Measurements from ENCODE around the gene CDC42.
"Not testable (repeated sequence)": the region's sequence is repeated elsewhere in the genome, so short reads cannot be mapped to it uniquely, and the experiment has no call there.

The CDC42 gene

DNA sequence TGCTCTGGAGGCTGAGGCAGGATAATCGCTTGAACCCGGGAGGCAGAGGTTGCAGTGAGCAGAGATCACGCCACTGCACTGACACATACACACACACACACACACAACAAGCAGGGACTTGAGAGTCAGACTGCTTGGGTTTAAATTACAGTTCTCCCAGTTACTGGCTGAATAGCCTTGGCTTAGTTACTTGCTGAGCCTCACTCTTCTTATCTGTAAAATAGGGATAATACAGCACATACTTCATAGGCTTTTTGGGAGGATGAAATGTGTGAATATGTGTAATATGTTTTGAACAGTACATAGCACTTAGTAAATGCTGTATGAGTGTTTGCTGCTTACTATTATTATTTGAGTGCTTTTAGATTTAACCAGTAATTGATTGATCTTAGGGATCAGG is 23.8 kb downstream of the CDC42 start:
- no peak for DNase-seq

DNA sequence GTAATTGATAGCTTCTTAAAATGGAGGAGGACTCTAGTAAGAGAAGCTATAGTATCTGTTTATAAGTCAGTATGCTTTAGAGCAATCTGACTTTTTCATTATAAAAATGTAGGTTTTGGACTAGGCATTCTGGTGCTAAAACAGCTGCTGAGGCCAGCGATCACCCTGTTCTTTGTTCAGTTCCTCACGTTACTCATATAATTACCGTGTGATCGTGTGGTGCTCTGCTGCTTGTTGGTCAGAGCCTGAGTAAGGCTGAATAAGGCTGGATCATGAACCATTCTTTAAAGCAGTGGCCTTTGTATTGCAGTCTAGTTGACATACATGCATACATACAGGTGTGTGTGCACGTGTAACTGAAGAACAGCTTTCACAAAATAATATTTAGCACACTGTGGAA is 25.2 kb downstream of the CDC42 start:
- no peak for DNase-seq

DNA sequence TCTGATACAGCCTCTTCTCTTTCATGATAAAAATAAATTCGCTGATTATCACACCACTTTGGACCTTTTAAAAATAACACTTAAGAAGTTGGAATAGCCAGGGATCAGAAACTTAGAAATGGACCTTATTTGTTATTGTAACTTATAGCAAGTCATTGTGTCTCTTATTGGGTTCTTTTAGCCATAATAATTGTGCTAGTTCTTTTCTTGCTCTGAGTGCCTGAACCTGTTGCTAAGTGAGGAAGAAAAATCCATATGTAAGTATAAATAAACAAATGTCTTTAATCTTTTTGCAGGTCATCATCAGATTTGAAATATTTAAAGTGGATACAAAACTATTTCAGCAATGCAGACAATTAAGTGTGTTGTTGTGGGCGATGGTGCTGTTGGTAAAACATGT is 25.6 kb downstream of the CDC42 start:
- no peak for DNase-seq

DNA sequence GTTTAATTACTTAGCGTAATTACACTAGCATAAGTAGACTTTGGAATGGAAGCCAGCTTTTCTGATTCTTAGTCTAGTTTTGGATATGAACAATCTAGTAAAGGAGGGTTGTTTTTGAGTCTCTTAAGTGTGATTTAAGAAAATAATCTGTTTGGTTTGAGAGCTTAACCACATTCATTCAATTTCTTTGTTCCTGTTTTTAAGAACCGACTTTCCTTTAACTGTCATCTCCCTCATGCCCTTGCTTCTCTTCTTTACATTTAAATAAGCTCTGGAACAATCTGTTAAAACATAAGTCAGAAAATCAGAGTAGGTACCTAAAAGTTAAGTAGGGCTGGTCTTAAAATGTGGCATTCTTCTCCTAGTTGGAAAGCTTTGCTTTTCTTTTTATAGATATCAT is 27.7 kb downstream of the CDC42 start:
- no peak for DNase-seq

DNA sequence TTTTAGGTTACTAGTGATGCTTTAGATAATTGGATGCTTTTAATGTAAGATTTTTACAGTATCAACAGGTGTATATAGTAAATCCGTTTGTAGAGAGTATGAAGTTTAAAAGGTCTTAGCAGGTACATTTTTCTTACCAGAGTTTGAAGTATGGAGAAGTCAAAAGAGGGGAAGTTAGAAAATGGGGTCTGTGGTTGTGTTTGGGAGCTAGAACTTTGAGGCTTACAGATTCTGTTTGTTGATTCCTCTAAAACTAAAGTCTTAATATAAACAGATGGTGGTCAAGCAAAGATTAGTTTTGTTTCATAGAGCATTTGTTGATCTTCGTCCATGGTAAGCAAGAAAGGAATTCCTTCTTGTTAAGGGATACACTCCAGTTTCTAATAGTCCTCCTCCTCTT is 35.8 kb downstream of the CDC42 start:
- DNase-seq = no peak

DNA sequence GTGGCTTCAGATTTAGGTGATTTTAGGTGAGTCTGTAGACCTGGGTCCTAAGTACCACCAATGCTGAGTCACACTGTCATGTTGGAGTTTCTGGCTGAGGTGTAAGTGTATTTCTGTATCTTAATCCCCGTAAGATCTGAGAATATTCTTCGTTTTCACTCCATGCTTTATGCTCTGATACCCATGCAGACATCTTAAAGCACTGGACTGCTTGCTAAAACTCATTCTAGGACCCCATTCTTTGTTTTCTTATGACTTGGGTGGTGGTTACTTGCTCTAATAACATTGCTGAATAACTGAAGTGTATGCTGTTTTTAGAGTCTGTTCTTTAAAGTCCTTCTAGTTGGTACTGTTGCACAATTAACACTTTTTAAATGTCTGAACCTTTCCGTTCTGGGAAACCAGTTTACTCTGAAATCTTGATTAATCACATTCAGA is 36.6 kb downstream of the CDC42 start:
- no peak for DNase-seq

DNA sequence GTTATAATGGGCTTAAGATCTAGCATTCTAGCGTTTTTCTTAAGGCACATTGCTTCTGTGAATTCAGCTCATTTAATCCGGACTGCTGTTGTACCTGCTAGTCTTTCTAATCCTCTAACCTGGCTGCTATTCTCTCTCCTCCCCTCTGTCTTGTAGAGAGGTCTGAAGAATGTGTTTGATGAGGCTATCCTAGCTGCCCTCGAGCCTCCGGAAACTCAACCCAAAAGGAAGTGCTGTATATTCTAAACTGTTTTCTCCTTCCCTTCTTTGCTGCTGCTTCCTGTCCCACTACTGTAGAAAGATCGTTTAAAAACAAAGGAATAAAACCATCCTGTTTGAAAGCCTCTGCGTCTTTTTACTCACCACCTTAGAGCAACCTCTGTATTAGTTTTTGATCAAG is 37.3 kb downstream of the CDC42 start:
- DNase-seq = no peak

DNA sequence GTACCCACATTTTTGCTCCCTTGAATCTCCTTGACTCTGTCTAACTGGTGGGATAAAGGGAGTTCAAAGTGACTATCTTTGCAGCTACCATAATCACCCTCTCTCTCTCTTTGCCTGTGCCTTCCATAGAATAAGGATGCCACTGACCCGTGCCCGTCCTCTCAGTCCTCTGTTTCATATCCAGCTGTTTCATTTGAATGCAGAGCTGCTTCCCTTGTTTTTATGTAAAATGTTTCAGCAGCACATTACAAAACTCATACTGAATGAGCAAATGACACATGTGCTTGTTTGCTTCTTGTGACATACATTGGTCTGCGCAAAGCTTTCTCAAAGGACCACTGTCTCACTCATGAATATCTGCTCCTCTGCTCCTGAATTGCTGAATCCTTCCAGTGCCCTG is 38.4 kb downstream of the CDC42 start:
- no peak for DNase-seq

DNA sequence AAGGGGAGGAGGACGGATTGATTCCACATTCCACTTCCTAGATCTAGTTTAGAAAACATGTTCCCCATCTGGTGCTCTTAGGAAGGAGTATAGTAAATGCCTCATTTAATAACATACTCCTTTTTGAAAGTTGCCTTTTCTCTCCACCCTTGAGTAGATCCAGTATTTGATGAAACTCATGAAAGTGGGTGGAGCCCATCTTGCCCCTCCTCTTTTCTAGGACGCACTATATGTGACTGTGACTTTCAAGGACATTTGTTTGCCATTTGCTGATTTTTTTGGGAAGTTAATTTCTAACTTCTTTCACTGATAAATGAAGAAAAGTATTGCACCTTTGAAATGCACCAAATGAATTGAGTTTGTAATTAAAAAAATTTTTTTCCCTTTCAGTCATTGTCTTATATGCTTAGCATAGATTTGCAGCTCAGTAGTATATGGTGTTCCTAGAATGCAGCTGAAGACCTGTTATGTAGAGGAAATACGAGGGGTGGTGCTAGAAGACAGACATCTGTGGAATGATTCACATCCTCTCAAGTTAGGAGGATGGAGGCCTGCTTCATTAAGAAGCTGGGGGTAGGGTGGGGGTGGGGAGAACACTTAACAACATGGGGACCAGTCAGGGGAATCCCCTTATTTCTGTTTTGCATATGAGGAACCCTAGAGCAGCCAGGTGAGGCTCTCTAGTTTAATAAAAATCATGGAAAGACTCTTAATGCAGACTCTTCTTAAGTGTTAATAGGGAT is 39.7 kb downstream of the CDC42 start:
- DNase-seq = not testable (repeated sequence)

DNA sequence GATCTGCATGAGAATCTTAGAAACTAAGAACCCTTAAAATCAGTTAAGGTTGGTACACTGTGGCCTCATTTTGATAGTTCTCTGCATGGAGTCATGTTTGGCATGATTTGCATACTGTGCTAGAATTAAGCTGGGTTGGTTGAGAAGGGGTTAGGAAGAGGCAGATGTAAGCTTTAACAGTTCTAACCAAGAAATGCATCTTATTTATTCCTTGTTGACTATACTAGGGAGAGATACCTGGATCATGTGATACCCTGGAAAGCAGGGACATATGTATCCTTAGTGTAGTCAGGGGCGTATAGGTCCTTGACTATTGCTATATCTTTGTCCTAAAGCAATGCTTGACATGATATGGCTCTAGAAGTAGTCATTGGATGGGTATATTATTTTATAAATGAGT is 41.0 kb downstream of the CDC42 start:
- no peak for DNase-seq

DNA sequence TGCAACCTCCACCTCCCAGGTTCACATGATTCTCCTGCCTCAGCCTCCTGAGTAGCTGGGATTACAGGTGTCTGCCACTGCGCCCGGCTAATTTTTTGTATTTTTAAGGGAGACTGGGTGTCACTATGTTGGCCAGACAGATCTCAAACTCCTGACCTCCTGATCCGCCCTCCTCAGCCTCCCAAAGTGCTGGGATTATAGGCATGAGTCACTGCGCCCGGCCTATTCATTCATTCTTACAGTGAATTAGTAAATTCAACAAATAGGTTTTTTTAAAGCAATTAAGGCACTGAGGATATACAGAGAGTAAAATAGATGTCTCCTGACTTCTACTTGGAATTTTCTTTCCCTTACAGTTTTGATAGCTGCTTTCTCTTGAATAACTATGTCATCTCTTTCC is 43.5 kb downstream of the CDC42 start:
- DNase-seq = no peak

DNA sequence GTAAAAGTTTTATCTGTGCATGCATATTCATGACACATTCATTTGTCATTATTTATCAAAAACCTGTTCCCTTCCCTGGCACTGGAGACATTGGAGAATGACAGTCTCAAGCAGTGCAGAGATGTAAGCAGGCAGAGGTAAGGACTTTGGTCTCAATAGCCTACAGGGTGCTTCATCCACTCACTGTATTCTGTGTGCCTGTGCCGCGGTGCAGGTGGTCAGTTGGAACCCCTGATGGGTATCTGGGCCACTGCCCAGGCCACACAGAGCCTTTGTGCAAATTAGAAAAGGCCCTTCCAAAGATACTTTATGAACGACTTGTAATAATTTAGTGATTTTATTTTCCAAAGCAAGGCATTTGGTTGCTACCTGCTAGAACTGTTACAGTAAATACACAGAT is 44.0 kb downstream of the CDC42 start:
- no peak for DNase-seq

DNA sequence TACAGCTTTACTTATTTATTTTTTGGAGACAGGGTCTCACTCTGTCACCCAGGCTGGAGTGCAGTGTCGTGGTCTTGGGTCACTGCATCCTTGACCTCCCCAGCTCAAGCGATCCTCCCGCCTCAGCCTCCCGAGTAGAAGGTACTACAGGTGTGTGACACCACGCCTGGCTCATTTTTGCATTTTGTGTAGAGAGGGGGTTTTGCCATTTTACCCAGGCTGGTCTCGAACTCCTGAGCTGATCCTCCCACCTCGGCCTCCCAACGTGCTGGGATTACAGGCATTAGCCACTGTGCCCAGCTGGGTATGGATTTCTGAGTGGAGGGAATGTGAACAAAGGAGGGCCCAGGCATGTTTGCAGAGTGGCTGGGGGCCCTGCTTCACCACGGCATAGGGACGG is 46.2 kb downstream of the CDC42 start:
- DNase-seq = no peak

DNA sequence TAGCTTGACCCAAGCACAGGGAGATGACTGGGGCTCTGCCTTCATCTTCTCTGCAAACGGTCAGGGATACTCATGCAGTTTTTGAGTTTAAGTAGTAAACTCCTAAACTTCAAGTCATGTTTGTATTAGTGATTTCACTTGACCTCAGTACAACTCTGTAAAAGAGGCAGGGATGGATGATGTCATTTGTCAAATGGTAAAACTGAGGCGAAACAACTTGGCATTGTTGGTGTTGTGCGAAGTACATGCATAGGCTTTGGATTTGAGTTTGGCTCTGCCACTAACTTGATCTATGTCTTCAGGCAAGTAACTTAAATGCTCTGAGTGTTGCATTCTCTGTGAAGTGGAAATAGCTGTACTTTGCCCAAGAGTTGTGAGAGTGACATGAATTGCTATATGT is 47.7 kb downstream of the CDC42 start:
- no peak for DNase-seq

DNA sequence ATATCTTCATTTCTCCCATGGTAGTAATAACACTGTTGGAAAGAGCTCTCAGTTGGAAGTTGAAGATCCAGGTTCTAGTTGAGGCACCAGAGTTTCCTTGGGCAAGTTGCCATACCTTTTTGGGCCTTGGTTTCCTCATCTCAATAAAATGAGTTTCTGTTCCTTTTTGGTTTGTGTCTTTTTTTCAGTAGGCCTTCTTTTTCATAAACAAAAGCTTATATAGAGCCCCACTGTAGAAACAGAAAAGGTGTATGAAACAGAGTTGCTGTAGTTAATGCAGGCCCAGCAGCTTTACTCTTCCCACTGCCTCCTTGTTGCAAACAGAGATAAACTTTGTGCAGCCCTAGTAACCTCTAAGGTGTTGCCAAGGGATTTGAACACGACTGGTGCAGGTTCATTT is 48.7 kb downstream of the CDC42 start:
- no peak for DNase-seq

DNA sequence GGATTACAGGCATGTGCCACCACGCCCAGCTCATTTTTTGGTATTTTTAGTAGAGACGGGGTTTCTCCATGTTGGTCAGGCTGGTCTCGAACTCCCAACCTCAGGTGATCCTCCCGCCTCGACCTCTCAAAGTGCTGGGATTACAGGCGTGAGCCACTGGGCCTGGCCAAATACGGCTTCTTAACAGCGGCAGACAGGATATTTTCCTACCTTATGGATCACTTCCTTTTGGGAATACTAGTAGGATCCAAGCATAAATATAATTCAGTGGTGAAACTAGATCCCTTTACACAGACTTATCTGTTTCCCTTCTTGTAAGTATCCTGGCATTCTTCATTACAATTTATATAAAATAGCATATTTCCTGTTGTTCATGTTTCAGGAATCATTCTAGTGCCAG is 49.5 kb downstream of the CDC42 start:
- no peak for DNase-seq

DNA sequence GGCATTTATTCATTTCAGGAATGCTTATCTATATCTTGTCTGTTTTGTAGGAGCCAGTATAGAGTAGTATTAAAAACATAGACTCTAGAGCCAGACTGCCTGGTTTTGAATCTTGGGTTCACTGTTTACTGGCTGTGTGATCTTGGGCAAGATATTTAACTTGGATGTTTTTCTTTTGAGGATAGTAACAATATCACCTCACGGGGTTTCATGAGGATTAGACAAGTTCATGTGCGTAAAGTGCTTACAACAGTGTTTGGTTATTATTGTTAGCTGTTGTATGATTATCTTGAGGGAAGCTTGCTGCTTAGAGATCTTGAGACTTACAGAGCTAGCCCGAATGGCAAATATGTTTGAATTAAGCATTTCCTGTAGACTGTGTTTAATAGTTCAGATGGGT is 50.2 kb downstream of the CDC42 start:
- no peak for DNase-seq

DNA sequence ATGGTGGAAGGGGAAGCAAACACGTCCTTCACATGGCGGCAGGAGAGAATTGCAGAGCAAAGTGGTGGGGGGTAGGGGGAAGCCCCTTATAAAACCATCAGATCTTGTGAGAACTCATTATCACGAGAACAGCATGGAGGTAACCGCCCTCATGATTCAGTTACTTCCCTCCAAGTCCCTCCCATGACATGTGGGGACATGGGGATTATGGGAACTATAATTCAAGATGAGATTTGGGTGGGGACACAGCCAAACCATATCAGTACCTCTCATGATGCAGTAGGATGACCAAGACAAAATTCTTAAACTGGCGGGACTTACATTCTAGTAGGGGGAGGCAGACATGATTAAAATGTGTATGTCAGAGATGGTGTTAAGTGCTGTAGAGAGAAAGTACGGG is 51.6 kb downstream of the CDC42 start:
- DNase-seq = no peak

DNA sequence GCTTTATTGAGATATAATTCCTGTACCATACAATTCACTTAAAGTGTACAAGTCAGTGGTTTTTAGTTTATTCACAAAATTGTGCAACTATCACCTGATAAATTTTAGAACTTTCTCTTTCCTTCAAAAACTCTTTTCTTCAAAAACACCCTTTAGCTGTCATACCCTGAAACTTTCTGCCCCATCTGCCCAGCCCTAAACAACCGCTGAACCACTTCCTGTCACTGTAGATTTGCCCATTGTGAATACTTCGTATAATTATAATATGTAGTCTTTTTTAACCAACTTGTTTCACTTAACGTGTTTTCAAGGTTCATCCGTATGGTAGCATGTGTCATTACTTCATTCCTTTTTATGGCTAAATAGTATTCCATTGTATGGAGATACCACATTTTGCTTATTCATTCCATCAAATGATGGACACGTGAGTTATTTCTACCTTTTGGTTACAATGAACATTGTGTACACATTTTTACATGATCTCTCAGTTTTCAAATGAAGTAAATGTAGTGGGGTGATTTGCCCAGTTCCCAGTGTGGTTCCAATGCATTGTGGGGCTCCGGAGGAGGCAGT is 52.4 kb downstream of the CDC42 start:
- DNase-seq = no peak

DNA sequence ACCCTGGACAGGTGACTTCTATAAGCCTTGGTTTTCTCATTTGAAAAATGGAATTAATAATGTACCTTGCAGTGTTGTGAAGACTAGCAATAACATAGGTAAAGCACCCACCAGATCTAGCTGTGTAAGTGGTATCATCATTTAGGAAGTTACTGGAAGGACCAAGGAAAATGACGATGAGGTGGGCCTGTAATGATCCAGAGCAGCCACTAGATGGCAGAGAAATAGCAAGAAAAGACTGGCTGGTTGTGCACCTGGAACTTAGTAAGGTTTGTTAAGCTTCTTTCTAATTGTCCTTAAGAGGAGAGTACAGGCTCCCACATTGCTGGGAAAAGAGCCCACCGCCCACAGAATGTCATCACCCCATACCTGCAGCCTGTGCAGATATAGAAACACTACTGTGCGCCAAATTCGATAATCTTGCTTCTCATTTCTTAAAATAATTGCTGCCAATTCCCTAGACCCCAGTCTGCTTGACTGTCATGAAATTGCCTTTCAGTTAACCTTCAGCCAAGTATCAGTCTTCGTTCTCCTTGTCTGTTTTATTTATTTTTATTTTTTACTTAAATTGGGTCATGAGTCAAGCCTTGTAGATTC is 53.2 kb downstream of the CDC42 start:
- DNase-seq = peak; percentile 34 to 54

DNA sequence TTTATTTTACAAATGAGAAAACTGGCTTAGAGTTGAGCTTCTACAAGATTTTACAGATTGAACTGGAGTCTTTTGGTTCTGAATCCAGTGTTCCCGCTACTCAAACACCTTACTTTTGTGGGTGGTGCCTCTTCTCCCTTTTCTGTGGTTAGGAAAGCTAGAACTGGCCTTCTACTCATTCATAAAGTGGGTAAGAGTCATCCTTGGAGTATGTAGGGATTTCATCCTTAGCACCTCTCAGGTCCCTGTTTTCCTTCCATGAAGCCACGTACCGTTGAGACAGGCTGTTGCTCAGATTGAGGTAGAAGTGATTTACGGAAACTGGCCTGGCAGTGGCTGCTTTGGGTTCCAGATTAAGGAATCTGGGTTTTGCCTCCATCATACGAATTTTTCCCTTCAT is 54.6 kb downstream of the CDC42 start:
- DNase-seq = no peak

DNA sequence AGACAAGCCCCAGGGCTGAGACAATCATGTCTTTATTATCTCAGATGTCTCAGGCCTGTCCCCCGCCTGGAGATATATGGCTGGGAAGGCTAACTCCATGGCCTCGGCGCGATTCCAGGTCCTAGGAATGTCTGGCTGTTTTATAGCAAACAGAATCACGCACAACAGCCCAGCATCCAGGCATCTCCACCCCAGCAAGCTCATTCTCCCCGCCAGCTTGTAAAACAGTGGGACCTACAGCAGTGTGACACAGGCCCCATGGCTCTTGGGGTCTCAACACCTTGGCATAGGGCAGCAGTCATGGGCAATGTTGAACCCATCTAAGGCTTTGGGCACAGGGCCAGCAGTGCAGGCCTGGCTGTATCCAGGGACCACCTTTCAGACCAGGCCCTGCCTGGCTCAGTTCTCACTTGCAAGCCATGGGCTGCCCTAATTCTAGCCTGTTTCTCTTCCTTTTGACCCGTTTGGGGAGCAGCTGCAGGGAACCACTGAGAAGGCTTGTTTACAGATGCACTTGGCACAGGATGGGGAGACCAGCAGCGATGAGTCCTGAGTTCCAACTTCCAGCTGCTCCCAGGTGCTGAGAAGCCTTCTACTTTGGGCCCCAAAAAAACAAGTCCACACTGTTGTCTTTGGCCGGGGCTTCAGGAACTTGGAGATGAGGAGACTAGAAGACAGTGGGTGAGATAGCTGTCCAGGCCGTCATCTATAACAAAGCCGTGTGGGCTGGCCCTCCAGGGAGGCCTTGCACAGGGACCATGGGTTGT is 56.0 kb downstream of the CDC42 start:
- DNase-seq = no peak

DNA sequence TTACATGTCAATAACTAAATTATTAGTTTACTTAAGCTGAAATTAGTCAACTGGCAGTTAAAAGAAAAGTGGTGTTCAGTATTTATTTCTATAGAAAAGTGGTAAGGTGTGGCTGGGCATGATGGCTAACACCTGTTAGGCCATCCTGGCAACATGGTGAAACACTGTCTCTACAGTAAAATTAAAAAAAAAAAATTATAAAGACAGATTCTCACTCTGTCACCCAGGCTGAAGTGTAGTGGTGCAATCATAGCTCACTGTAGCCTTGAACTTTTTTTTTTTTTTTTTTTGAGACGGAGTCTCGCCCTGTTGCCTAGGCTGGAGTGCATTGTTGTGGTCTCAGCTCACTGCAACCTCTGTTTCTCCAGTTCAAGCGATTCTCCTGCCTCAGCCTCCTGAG is 57.5 kb downstream of the CDC42 start:
- no peak for DNase-seq

DNA sequence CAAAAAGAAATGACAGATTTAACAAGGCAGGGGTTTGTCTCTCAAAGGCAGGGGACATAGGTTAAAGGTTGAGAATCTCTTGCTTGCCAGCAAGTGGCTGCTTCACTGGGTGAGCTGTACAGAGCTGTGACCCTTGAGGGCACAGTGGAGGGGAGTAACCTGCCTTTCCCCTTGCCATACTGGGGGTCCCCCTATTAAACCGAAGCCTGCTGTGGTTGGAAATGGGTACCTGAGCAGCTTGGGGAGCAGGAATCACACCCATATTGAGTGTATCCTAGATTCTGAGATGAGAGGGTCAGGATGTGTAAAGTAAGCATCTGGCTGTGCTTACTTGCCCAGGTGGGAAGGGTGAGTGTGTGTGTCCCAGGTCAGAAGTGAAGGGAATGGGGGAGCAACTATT is 58.6 kb downstream of the CDC42 start:
- DNase-seq = no peak

All from SHP77 (cell line).